ENCODE measurements around the gene MAP3K9.
A peak's percentile ranks its signal among the peaks of the same experiment; 100 is the strongest.

MAP3K9 gene

DNA sequence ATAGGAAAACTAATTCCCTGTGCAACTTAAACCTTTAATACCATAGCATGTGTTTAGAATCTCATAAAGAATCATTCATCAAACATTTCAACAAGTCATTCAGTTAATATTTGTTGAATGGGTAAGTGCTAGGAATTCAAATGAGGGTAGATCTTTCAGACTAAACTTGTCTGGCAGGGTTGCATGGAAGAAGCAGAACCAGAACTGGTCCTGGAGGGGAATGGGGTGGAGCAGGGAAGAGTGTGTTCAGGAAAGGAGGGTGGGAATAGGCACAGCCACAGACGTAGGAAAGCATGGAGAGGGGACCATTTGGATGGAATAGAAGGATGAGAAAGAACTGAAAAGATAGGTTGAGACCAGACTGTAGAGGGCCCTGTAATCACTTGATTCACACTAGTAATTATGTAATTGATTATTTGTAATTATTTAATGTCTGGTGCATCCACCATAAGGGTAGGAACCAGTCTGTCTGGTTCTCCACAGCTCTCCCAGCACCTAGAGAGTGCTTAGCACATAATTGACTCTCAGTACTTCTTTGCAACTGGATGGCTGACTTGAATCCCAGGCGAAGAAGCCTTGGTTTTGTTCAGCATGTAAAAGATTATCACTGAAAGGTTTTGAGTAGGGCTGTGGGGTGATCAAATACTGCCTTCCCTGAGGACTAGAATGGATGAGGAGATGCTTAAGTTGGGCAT lies 3.0 kb upstream of the MAP3K9 start:
- no peaks in the 10 kb centered on the region for H3K36me3 ChIP-seq (ENCODE audit: insufficient read depth, low read length)
- no peak overlapping the region for H3K27ac ChIP-seq (ENCODE audit: low read depth, low read length)
- no peaks in the 10 kb centered on the region for H3K4me1 ChIP-seq (ENCODE audit: insufficient read depth, low read length)
- no peaks in the 10 kb centered on the region for H3K9me3 ChIP-seq (ENCODE audit: low read length)
- H3K4me3 ChIP-seq (ENCODE audit: low read depth in 1 of 2, low read length in 2 of 2): no peak overlapping the region
- peaks cover 8 to 16% of the 10 kb centered on the region in 2 donors for H3K27me3 ChIP-seq (ENCODE audit: control insufficient read depth in 1 of 2, insufficient read depth in 2 of 2, low read length in 2 of 2)
- H3K9ac ChIP-seq (ENCODE audit: low read length): no peak overlapping the region

DNA sequence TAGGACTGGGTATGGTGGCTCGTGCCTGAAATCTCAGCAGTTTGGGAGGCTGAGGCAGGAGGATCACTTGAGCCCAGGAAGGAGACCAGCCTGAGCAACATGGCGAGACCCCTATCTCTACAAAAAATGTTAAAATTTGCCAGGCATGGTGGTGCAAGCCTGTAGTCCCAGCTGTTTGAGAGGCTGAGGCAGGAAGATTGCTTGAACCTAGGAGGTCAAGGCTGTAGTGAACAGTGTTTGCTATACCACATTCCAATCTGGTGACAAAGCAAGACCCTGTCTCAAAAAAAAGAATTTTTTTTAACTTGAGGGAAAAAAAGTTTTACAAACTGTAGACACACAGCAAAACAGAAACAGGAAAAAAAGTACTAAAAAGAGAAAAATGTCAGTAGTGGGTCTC lies 2.3 kb upstream of the MAP3K9 start:
- H3K9ac ChIP-seq (ENCODE audit: low read length): no peak overlapping the region
- no peaks in the 10 kb centered on the region for H3K9me3 ChIP-seq (ENCODE audit: low read length)
- no peak overlapping the region for H3K4me3 ChIP-seq (ENCODE audit: low read depth in 1 of 2, low read length in 2 of 2)
- H3K36me3 ChIP-seq (ENCODE audit: insufficient read depth, low read length): no peaks in the 10 kb centered on the region
- no peaks in the 10 kb centered on the region for H3K4me1 ChIP-seq (ENCODE audit: insufficient read depth, low read length)
- H3K27me3 ChIP-seq (ENCODE audit: control insufficient read depth in 1 of 2, insufficient read depth in 2 of 2, low read length in 2 of 2): peaks cover 8 to 23% of the 10 kb centered on the region in 2 donors
- H3K27ac ChIP-seq (ENCODE audit: low read depth, low read length): no peak overlapping the region

DNA sequence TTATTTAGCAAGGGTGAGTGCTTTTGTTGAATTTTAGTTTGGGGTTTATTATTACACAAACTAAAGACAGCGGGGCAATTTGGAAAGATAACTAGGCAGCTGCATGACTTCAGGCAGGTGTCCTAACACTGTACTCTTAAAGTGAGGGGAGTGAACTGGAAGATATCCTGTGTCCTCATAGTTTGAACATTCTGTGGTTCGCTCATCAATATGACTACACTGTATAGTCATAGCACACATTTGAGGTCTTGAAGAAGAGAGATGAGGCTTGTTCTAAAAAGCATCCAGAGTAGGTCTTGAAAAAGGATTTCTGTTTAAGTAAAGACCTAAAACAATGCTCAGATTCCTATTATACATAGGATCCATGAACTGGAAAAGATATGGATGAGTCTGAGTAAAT lies 1.7 kb upstream of the MAP3K9 start:
- Histone ChIP-seq H3K27me3 (ENCODE audit: control insufficient read depth in 1 of 2, insufficient read depth in 2 of 2, low read length in 2 of 2) (peaks cover 8 to 27% of the 10 kb centered on the region in 2 donors), H3K4me3 (ENCODE audit: low read depth in 1 of 2, low read length in 2 of 2) (no peak overlapping the region), H3K27ac (ENCODE audit: low read depth, low read length) (no peak overlapping the region), H3K9ac (ENCODE audit: low read length) (no peak overlapping the region), H3K4me1 (ENCODE audit: insufficient read depth, low read length) (no peaks in the 10 kb centered on the region), H3K36me3 (ENCODE audit: insufficient read depth, low read length) (no peaks in the 10 kb centered on the region), H3K9me3 (ENCODE audit: low read length) (no peaks in the 10 kb centered on the region)

DNA sequence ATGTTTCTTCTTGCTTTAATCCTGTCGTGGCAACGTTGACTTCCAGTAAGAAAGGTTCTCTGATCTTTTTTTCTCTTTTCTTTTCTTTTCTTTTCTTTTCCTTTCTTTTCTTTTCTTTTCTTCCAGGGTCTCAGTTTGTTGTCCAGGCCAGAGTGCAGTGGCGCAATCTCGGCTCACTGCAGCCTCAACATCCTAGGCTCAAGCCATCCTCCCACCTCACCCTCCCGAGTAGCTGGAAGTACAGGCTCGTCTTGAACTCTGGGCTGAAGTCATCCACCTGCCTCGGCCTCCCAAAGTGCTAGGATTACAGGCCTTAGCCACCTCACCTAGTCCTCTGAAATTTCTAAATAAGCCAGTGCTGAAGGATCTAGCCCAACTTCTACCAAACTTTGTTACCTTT lies 1.3 kb upstream of the MAP3K9 start:
- Histone ChIP-seq H3K4me1 (ENCODE audit: insufficient read depth, low read length) (no peaks in the 10 kb centered on the region), H3K27ac (ENCODE audit: low read depth, low read length) (no peak overlapping the region), H3K9me3 (ENCODE audit: low read length) (no peaks in the 10 kb centered on the region), H3K4me3 (ENCODE audit: low read depth in 1 of 2, low read length in 2 of 2) (no peak overlapping the region), H3K36me3 (ENCODE audit: insufficient read depth, low read length) (no peaks in the 10 kb centered on the region), H3K27me3 (ENCODE audit: control insufficient read depth in 1 of 2, insufficient read depth in 2 of 2, low read length in 2 of 2) (peaks cover 8 to 31% of the 10 kb centered on the region in 2 donors), H3K9ac (ENCODE audit: low read length) (no peak overlapping the region)

DNA sequence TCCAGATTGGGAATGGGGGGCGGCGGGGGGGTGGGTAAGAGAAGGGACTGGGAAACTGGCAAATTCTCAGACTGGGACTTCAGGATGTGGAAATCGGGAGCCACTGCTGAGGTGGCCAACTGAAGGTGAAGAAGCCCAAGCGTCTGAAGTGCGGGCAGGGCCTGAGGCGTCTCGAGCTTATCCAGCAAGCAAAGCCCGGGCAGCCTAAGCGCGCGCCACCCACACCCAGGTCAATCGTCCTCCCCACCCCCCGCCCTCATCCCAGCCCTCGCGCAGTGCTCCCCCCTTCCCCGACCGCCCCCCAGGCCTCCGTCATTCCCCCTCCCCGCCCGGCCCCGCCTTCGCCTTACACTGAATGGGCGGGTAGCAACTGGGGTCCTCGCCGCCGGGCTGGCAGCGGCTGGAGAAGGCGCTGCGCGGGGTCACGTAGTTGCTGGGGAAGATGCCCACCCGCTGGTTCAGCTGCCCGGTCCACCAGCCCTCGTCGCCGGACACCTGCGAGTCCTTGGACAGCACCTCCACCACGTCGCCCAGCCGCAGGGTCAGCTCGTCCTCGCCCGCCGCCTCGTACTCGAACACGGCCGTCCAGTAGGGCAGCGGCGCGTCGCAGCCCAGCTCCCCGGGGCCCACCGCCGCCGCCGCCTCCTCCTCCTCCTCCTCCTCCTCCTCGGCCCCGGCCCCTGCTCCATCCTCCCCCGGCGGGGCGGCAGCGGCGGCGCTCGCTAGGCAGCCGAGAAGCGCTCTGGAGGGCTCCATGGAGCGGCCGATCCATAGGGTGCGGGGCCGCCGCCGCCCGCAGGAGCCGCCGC lies 693 bp downstream of the MAP3K9 start:
- peaks cover 8 to 33% of the 10 kb centered on the region in 2 donors for H3K27me3 ChIP-seq (ENCODE audit: control insufficient read depth in 1 of 2, insufficient read depth in 2 of 2, low read length in 2 of 2)
- no peak overlapping the region for H3K27ac ChIP-seq (ENCODE audit: low read depth, low read length)
- no peak overlapping the region for H3K9ac ChIP-seq (ENCODE audit: low read length)
- no peaks in the 10 kb centered on the region for H3K4me1 ChIP-seq (ENCODE audit: insufficient read depth, low read length)
- H3K4me3 ChIP-seq (ENCODE audit: low read depth in 1 of 2, low read length in 2 of 2): peak overlapping the region in 1 of 2 donors; percentile 54
- H3K36me3 ChIP-seq (ENCODE audit: insufficient read depth, low read length): no peaks in the 10 kb centered on the region
- H3K9me3 ChIP-seq (ENCODE audit: low read length): no peaks in the 10 kb centered on the region

DNA sequence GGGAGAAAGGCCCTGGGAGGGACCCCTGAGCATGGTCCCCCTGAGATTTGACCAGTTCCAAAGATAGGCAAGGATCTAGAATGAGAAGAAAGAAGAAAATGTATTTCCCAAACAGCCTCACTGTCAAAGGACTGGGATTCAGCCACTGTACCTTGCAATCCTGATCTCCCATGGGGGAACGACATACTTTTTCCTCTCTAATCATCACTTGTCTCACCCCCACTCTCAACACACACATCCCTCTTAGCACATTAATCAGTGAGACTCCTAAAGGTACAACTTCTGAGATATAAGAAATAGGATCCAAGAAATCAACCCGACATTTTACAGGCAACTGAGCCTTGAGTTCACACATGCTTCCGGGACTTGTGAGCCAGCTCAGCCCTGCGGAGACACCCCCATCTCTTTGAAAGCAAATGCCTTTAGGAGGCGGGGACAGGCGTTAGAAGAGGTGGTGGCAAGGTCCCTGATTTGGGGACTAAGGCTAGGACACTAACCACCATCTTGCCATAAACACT lies 1.4 kb downstream of the MAP3K9 start:
- no peaks in the 10 kb centered on the region for H3K9me3 ChIP-seq (ENCODE audit: low read length)
- peaks cover 8 to 33% of the 10 kb centered on the region in 2 donors for H3K27me3 ChIP-seq (ENCODE audit: control insufficient read depth in 1 of 2, insufficient read depth in 2 of 2, low read length in 2 of 2)
- no peak overlapping the region for H3K9ac ChIP-seq (ENCODE audit: low read length)
- H3K27ac ChIP-seq (ENCODE audit: low read depth, low read length): no peak overlapping the region
- H3K36me3 ChIP-seq (ENCODE audit: insufficient read depth, low read length): no peaks in the 10 kb centered on the region
- no peak overlapping the region for H3K4me3 ChIP-seq (ENCODE audit: low read depth in 1 of 2, low read length in 2 of 2)
- no peaks in the 10 kb centered on the region for H3K4me1 ChIP-seq (ENCODE audit: insufficient read depth, low read length)

DNA sequence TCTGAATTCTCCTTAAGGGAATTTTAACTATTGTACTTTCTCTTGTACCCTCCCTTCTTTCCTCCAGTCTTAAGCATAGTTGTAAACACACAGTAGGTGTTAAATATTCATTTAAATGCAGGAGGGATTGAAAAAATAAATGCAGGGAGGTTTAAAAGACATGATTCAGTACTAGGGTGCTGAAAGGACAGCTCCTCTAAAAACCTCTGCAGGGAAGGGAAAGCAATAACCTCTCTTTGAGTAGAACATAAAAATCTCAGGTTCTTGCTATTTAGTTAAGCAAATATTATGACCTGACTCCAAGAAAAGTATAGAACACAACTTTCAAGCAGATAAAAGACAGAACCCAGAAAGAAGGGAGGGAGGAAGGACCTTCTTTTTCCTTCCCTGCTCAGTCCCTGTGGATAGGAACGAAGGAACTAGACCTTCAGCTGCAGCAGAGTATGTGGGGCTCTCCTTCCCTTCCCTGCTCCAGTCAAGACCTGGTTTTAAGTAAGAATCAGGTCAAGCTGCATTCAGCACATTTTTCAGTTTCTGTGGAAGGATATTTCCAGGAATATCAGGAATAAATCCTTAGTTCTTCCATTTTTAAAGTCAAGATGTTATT lies 4.7 kb downstream of the MAP3K9 start:
- no peaks in the 10 kb centered on the region for H3K9me3 ChIP-seq (ENCODE audit: low read length)
- no peaks in the 10 kb centered on the region for H3K4me1 ChIP-seq (ENCODE audit: insufficient read depth, low read length)
- no peak overlapping the region for H3K27ac ChIP-seq (ENCODE audit: low read depth, low read length)
- H3K36me3 ChIP-seq (ENCODE audit: insufficient read depth, low read length): no peaks in the 10 kb centered on the region
- H3K4me3 ChIP-seq (ENCODE audit: low read depth in 1 of 2, low read length in 2 of 2): no peak overlapping the region
- H3K27me3 ChIP-seq (ENCODE audit: control insufficient read depth in 1 of 2, insufficient read depth in 2 of 2, low read length in 2 of 2): peaks cover 8 to 33% of the 10 kb centered on the region in 2 donors
- H3K9ac ChIP-seq (ENCODE audit: low read length): no peak overlapping the region

DNA sequence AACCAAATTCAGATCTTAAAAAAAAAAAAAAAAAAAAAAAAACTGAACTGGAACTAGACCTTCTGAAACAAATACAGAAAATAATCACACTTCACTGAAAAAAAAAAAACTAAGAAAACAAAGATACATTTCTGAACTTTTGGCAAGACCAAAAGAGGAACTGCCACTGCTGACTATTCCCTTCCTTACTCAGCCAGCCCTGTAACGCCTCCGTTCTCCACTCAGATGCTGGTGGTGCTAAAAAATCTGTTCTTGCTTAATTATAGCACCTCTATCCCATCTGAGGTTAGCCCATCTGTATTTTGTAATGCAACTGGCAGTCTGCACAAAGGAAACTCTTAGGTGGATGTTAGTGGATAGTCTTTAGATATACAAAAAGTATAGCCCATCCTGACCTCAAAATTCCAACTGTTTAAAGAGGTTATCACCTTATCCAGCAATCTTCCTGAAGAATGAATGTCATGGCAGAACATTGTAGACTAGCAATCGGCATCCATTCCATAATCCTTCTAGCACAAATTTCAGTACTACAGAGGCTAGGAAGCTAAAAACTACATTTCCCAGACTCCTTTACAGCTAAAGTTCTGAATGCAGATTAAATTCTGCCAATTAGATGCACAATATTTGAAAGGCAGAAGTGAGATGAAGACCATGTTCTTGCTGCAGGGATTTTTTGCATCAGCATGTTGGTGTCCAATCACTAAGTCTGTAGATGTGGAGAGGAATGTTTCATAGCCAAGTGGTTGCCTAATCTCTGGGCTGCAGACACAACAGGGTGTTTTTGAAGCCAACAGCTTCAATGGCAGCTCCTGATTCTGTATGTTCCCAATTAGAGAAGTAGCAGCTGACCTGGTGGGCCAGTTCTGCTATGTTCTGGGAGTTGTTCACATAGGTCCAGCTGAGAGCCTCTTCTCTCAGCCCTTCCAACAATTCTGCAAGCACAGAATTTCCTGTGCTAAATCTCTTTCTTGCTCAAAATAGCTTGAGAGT lies 5.7 kb downstream of the MAP3K9 start:
- no peak overlapping the region for H3K27ac ChIP-seq (ENCODE audit: low read depth, low read length)
- no peak overlapping the region for H3K4me3 ChIP-seq (ENCODE audit: low read depth in 1 of 2, low read length in 2 of 2)
- H3K27me3 ChIP-seq (ENCODE audit: control insufficient read depth in 1 of 2, insufficient read depth in 2 of 2, low read length in 2 of 2): peaks cover 8 to 28% of the 10 kb centered on the region in 2 donors
- no peak overlapping the region for H3K9ac ChIP-seq (ENCODE audit: low read length)
- H3K9me3 ChIP-seq (ENCODE audit: low read length): no peaks in the 10 kb centered on the region
- H3K36me3 ChIP-seq (ENCODE audit: insufficient read depth, low read length): no peaks in the 10 kb centered on the region
- no peaks in the 10 kb centered on the region for H3K4me1 ChIP-seq (ENCODE audit: insufficient read depth, low read length)

DNA sequence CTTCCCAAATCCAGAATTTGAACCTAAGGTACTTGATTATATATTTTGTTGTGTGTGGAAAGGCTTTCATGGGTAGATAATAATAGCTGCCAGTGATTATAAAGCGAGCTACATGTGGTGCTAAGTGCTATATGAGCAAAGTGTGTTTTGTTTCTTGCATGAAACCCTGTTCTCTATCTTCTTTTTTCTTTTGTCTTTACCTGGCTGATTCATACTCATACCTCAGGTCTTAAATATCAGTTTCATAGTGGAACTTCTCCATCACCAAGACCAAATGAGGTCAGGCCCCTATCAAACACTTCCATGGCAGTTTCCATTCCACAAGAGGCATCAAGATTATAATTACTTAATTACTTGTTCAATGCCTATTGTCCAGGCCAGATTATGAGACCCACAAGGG lies 6.9 kb downstream of the MAP3K9 start:
- H3K4me3 ChIP-seq (ENCODE audit: low read depth in 1 of 2, low read length in 2 of 2): no peak overlapping the region
- no peak overlapping the region for H3K9ac ChIP-seq (ENCODE audit: low read length)
- peaks cover 0 to 17% of the 10 kb centered on the region in 2 donors for H3K27me3 ChIP-seq (ENCODE audit: control insufficient read depth in 1 of 2, insufficient read depth in 2 of 2, low read length in 2 of 2)
- H3K27ac ChIP-seq (ENCODE audit: low read depth, low read length): no peak overlapping the region
- no peaks in the 10 kb centered on the region for H3K4me1 ChIP-seq (ENCODE audit: insufficient read depth, low read length)
- H3K36me3 ChIP-seq (ENCODE audit: insufficient read depth, low read length): no peaks in the 10 kb centered on the region
- no peaks in the 10 kb centered on the region for H3K9me3 ChIP-seq (ENCODE audit: low read length)

DNA sequence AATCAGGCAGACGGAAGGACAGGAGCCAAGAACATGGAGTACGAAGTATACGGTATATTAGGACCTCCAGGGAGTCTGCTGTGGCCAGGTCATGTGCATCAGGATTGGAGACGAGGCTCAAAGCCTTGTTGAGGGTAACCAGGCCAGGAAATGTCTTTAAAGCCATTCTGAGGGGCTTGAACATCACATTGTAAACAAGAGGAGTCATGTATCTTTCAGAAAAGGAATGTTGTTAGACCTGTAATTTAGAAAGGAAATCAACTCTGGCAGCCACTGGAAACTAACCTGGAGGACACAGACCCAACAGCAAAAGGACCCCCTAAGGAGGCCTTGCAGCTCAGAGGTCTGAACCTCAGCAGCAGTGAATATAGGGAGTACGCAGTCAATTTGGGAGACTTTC lies 7.5 kb downstream of the MAP3K9 start:
- no peak overlapping the region for H3K27ac ChIP-seq (ENCODE audit: low read depth, low read length)
- H3K4me3 ChIP-seq (ENCODE audit: low read depth in 1 of 2, low read length in 2 of 2): no peak overlapping the region

More for the DNA sequence above, 7.5 kb downstream of the MAP3K9 start:
- Histone ChIP-seq H3K9ac (ENCODE audit: low read length) (no peak overlapping the region), H3K4me1 (ENCODE audit: insufficient read depth, low read length) (no peaks in the 10 kb centered on the region), H3K27me3 (ENCODE audit: control insufficient read depth in 1 of 2, insufficient read depth in 2 of 2, low read length in 2 of 2) (peaks cover 0 to 13% of the 10 kb centered on the region in 2 donors), H3K9me3 (ENCODE audit: low read length) (no peaks in the 10 kb centered on the region), H3K36me3 (ENCODE audit: insufficient read depth, low read length) (no peaks in the 10 kb centered on the region)

Data from muscle layer of colon (tissue), 2 donors.